B cell (primary cell): ENCODE data around the gene DMXL2. TPM values are rescaled to one million over a fixed set of nuclear protein-coding genes. Genes with fewer than 3 reads are reported as not detected.

ENCODE experiments used
- ATAC-seq: fragments of 200-7000 bp; cut with Tn5 transposase; one replicate; pipeline ENCODE4 v1.10.0; 2021; ENCODE audit warnings: low read depth, mild to moderate bottlenecking, moderate number of reproducible peaks, moderate library complexity
- CTCF ChIA-PET: fragments of 350-600 bp; sonication (Branson Sonifier 250); formaldehyde crosslinking; loops from one replicate; lab custom pipeline; 2021; ENCODE audit warnings: antibody characterized with exemption, inconsistent platforms; lab: Charles Lee
- POLR2A ChIA-PET: fragments of 350-600 bp; sonication (Branson Sonifier 250); formaldehyde crosslinking; loops from one replicate; lab custom pipeline; 2021; ENCODE audit warnings: antibody characterized with exemption; lab: Charles Lee
- DNase-seq: peaks from one replicate; pipeline ENCODE4 v3.0.0; 2013
- H2AFZ ChIP-seq: 2 replicates; pipeline ENCODE4 v1.6.1; 2012; ENCODE audit warnings: mild to moderate bottlenecking, low read depth, low read length; ENCODE audit not compliant: insufficient read depth, poor library complexity, severe bottlenecking
- H3K27ac ChIP-seq, 2 donors: 1 replicate in 1 of 2; 2 replicates in 1 of 2; pipeline ENCODE4 v1.5.1; 2012 to 2013; ENCODE audit warnings: low read length in 2 of 2, mild to moderate bottlenecking in 2 of 2, moderate library complexity in 1 of 2
- H3K27me3 ChIP-seq, 4 experiments: fragments of 200-600 bp in 1 of 4; sonication (generic) in 1 of 4; replicated peaks in 1 of 4; 1 replicate in 2 of 4; 2 replicates in 2 of 4; pipeline versions ENCODE4 v1.6.1 to v1.7.0; 2013 to 2016; ENCODE audit warnings: low read length in 3 of 4, mild to moderate bottlenecking in 2 of 4, mixed read lengths in 1 of 4, moderate library complexity in 1 of 4; ENCODE audit not compliant: insufficient read depth in 4 of 4, control insufficient read depth in 3 of 4; ENCODE audit errors: control extremely low read depth in 1 of 4
- H3K36me3 ChIP-seq, 2 experiments: replicated peaks in 1 of 2; 1 replicate in 1 of 2; 2 replicates in 1 of 2; pipeline versions ENCODE4 v1.6.1 to v1.7.1; 2013; ENCODE audit warnings: low read length in 1 of 2; ENCODE audit not compliant: insufficient read depth in 2 of 2, control insufficient read depth in 1 of 2; ENCODE audit errors: control extremely low read depth in 1 of 2, extremely low read depth in 1 of 2
- H3K4me1 ChIP-seq, 2 donors: fragments of 200-600 bp in 1 of 2; sonication (generic) in 1 of 2; 1 replicate in 1 of 2; 2 replicates in 1 of 2; pipeline versions ENCODE4 v1.5.1 to v1.6.1; 2013 to 2017; ENCODE audit warnings: low read length in 2 of 2; ENCODE audit not compliant: control insufficient read depth in 2 of 2, insufficient read depth in 2 of 2
- H3K4me2 ChIP-seq: replicated peaks from 2 replicates; pipeline ENCODE3; 2012; ENCODE audit warnings: mild to moderate bottlenecking, low read depth, low read length; ENCODE audit not compliant: poor library complexity, severe bottlenecking
- H3K4me3 ChIP-seq, 5 experiments: fragments of 200-600 bp in 1 of 5; sonication (generic) in 1 of 5; 1 replicate in 3 of 5; 2 replicates in 2 of 5; pipeline versions ENCODE4 v1.5.1 to v1.7.0; 2011 to 2016; ENCODE audit warnings: low read length in 4 of 5, mild to moderate bottlenecking in 4 of 5, low read depth in 2 of 5, control low read depth in 1 of 5, moderate library complexity in 1 of 5; ENCODE audit not compliant: insufficient read depth in 1 of 5; ENCODE audit errors: control extremely low read depth in 1 of 5, extremely low read depth in 1 of 5
- H3K79me2 ChIP-seq: fragments of 200-600 bp; sonication (generic); one replicate; pipeline ENCODE4 v1.6.0; 2016; ENCODE audit warnings: low read length; ENCODE audit not compliant: control insufficient read depth, insufficient read depth
- H3K9ac ChIP-seq: fragments of 200-600 bp; sonication (generic); 2 replicates; pipeline ENCODE4 v1.6.1; 2017; ENCODE audit warnings: mild to moderate bottlenecking, low read length, moderate library complexity
- H3K9me3 ChIP-seq, 3 donors: one replicate each; pipeline versions ENCODE4 v1.6.1 to v1.7.1; 2013; ENCODE audit warnings: low read length in 2 of 3; ENCODE audit not compliant: control insufficient read depth in 2 of 3, insufficient read depth in 1 of 3; ENCODE audit errors: control extremely low read depth in 1 of 3
- H4K20me1 ChIP-seq: 2 replicates; pipeline ENCODE4 v1.6.0; 2012; ENCODE audit warnings: mild to moderate bottlenecking, low read length; ENCODE audit not compliant: insufficient read depth, control insufficient read depth, poor library complexity, severe bottlenecking
- H3K27ac Mint-ChIP-seq: one replicate; pipeline ENCODE4 v1.8.0; 2021; ENCODE audit warnings: mixed read lengths
- H3K27me3 Mint-ChIP-seq: one replicate; pipeline ENCODE4 v1.8.0; 2021; ENCODE audit warnings: mixed read lengths
- H3K4me1 Mint-ChIP-seq: one replicate; pipeline ENCODE4 v1.8.0; 2021; ENCODE audit warnings: mixed read lengths
- H3K4me3 Mint-ChIP-seq: one replicate; pipeline ENCODE4 v1.8.0; 2021; ENCODE audit warnings: mixed read lengths
- H3K9me3 Mint-ChIP-seq: one replicate; pipeline ENCODE4 v1.8.0; 2022; ENCODE audit warnings: mixed read lengths; ENCODE audit not compliant: insufficient read depth
- CTCF ChIP-seq: fragments of 200-600 bp; IDR thresholded peaks from one replicate; pipeline ENCODE4 v1.8.0; 2022; ENCODE audit warnings: antibody characterized with exemption, mild to moderate bottlenecking
- EZH2 ChIP-seq: IDR thresholded peaks from 2 replicates; pipeline ENCODE4 v1.6.1; 2012; ENCODE audit warnings: borderline replicate concordance, low read depth, mild to moderate bottlenecking, moderate library complexity, low read length; ENCODE audit not compliant: insufficient read depth, poor library complexity, severe bottlenecking
- WGBS: methylation state at CpG from one replicate; pipeline ENCODE4 v1.1.5; 2013; ENCODE audit warnings: missing lambda C conversion rate; ENCODE audit not compliant: insufficient coverage; 5-methylcytosine and 5-hydroxymethylcytosine counted together
- intact Hi-C: fragments of 100-400 bp; cut with micrococcal nuclease; formaldehyde crosslinking; loops from one replicate; pipeline ENCODE4 v1.10.0; 2022
- polyA plus RNA-seq: library from polyadenylated mRNA; depleted of rRNA; stranded (reverse); fragments of >200 nt; gene quantifications from 2 replicates; pipeline ENCODE4 v1.2.3, GENCODE V29; 2012
- total RNA-seq, 2 donors: library from RNA; stranded (reverse); fragments of 120-200 nt in 1 of 2; gene quantifications; 1 replicate in 1 of 2; 2 replicates in 1 of 2; pipeline versions ENCODE4 v1.2.3 to v1.2.4, GENCODE V29; 2013 to 2022

Gene DMXL2
- total and polyA plus RNA-seq, 2 donors (not counting 1 experiment from before 2014, with no cell fraction given) = 1.4 to 5.6 TPM

GRCh38 chr15:51558411-51558810, 64.2 kb downstream of the DMXL2 start:
- Histone ChIP-seq H4K20me1 (no peaks in the 10 kb centered on the region), H3K79me2 (no peaks in the 10 kb centered on the region), H3K9me3 (no peaks in the 10 kb centered on the region), H2AFZ (no peak overlapping the region), H3K27me3 (no peaks in the 10 kb centered on the region), H3K9ac (no peak overlapping the region), H3K27ac (no peak overlapping the region), H3K4me3 (no peak overlapping the region), H3K4me1 (no peaks in the 10 kb centered on the region), H3K4me2 (no peak overlapping the region), H3K36me3 (no peaks in the 10 kb centered on the region)
- Mint-ChIP-seq H3K4me3 (no peak overlapping the region), H3K9me3 (no peaks in the 10 kb centered on the region), H3K4me1 (no peaks in the 10 kb centered on the region), H3K27me3 (no peaks in the 10 kb centered on the region), H3K27ac (no peak overlapping the region)
- 100% methylated on average over 1 of the region's 3 CpGs for WGBS
- TF ChIP-seq EZH2 (no peak), CTCF (no peak)
- ChIA-PET POLR2A (no interaction called here), CTCF (interaction anchor here (0.6 kb wide), 1 partner anchor 536 kb away, joined by 3 read pairs; no protein-coding TSS in a partner anchor)
- no peak for DNase-seq
- ATAC-seq = no peak
- intact Hi-C loops = no loop called here

- DNase-seq (no peak), ATAC-seq (no peak)
- H3K9me3 ChIP-seq = no peaks in the 10 kb centered on the region
- CTCF ChIA-PET = interaction anchor here (0.7 kb wide), 1 partner anchor 1208 kb away, joined by 3 read pairs; no protein-coding TSS in a partner anchor
- no peak overlapping the region for H3K4me3 Mint-ChIP-seq
- no peaks in the 10 kb centered on the region for H3K27me3 ChIP-seq
- H3K27ac ChIP-seq = no peak overlapping the region
- no peak overlapping the region for H3K27ac Mint-ChIP-seq
- H3K4me1 ChIP-seq = no peaks in the 10 kb centered on the region
- WGBS = 80% methylated on average over 1 of the region's 2 CpGs
- no peak overlapping the region for H2AFZ ChIP-seq
- no peaks in the 10 kb centered on the region for H3K36me3 ChIP-seq
- H3K79me2 ChIP-seq = no peaks in the 10 kb centered on the region
- H4K20me1 ChIP-seq = no peaks in the 10 kb centered on the region
- H3K9ac ChIP-seq = no peak overlapping the region
- H3K27me3 Mint-ChIP-seq = no peaks in the 10 kb centered on the region
- H3K4me3 ChIP-seq = no peak overlapping the region
- POLR2A ChIA-PET = no interaction called here
- H3K9me3 Mint-ChIP-seq = no peaks in the 10 kb centered on the region
- H3K4me2 ChIP-seq = no peak overlapping the region
- no peak for TF ChIP-seq EZH2
- TF ChIP-seq CTCF = no peak
- no peaks in the 10 kb centered on the region for H3K4me1 Mint-ChIP-seq
- intact Hi-C loops = no loop called here
These were observed 71.7 kb downstream of the DMXL2 start for GRCh38 chr15:51550841-51551240.
